Kidney (tissue), 14 donors: ENCODE results near the gene NRBF2. TPM values are rescaled to one million over a fixed set of nuclear protein-coding genes. Genes with fewer than 3 reads are reported as not detected.
A peak's percentile ranks its signal among the peaks of the same experiment; 100 is the strongest.

Experiments
- DNase-seq, 5 donors: peaks; one replicate each; pipeline ENCODE4 v3.0.0-alpha.2; 2013 to 2020
- FAIRE-seq: peaks from 2 replicates; lab custom pipeline; 2012; peaks lifted over from hg19 to GRCh38; lab: Jason Lieb, UNC
- H3K27ac ChIP-seq, 2 donors: one replicate each; pipeline ENCODE4 v1.7.0; 2013; ENCODE audit warnings: low read depth in 2 of 2, low read length in 2 of 2, inconsistent platforms in 1 of 2
- H3K27me3 ChIP-seq: one replicate; pipeline ENCODE4 v1.7.1; 2013; ENCODE audit warnings: low read length, inconsistent platforms; ENCODE audit not compliant: control insufficient read depth, insufficient read depth
- H3K36me3 ChIP-seq, 3 donors: one replicate each; pipeline versions ENCODE4 v1.7.0 to v1.7.1; 2013; ENCODE audit warnings: low read length in 3 of 3, control low read depth in 1 of 3, inconsistent platforms in 1 of 3; ENCODE audit not compliant: insufficient read depth in 3 of 3, control insufficient read depth in 2 of 3
- H3K4me1 ChIP-seq, 3 donors: one replicate each; pipeline versions ENCODE4 v1.7.0 to v1.7.1; 2013; ENCODE audit warnings: low read length in 3 of 3, inconsistent platforms in 1 of 3, low read depth in 1 of 3; ENCODE audit not compliant: control insufficient read depth in 2 of 3, insufficient read depth in 2 of 3
- H3K4me3 ChIP-seq, 3 donors: one replicate each; pipeline versions ENCODE4 v1.7.0 to v1.8.1; 2013; ENCODE audit warnings: low read length in 3 of 3, control low read depth in 1 of 3, inconsistent platforms in 1 of 3
- H3K9ac ChIP-seq, 3 donors: one replicate each; pipeline versions ENCODE4 v1.7.0 to v1.7.1; 2013; ENCODE audit warnings: low read length in 3 of 3, control low read depth in 1 of 3, inconsistent platforms in 1 of 3
- H3K9me3 ChIP-seq, 3 donors: one replicate each; pipeline versions ENCODE4 v1.7.0 to v1.7.1; 2013; ENCODE audit warnings: low read length in 3 of 3, control low read depth in 1 of 3, inconsistent platforms in 1 of 3; ENCODE audit not compliant: control insufficient read depth in 2 of 3, insufficient read depth in 1 of 3
- intact Hi-C: fragments of 100-400 bp; cut with DNase I; formaldehyde crosslinking; loops from one replicate; pipeline ENCODE4 v1.11.1; 2022
- polyA plus RNA-seq: library from polyadenylated mRNA; stranded (reverse); fragments of 350-450 nt; fragmentation: Illumina TruSeq; extraction: RNeasy Lipid Tissue Mini Kit (QIAGEN cat#74804); gene quantifications from one replicate; pipeline ENCODE4 v1.2.3, GENCODE V29; 2014; ENCODE audit warnings: low read depth, low replicate concordance; ENCODE audit not compliant: insufficient read depth
- total RNA-seq: library from RNA; stranded (reverse); fragmentation: NEBNext Ultra II Directional; extraction: Animal tissue kit (Norgen Biotek cat#: 25700); gene quantifications from one replicate; pipeline ENCODE4 v1.2.1, GENCODE V29; 2021
- TF ChIP-seq, protein P1 (sequence below): IDR thresholded peaks from 3 replicates; pipeline ENCODE4 v1.5.1; 2012; ENCODE audit warnings: mild to moderate bottlenecking, moderate library complexity, borderline replicate concordance; ENCODE audit not compliant: insufficient read depth; ENCODE audit errors: extremely low read depth
- donor health status: control.
- donor health status: control.
- donor health status: control.
- donor health status: control.
- donor health status: control.
- donor health status: DM: yes; HTN: yes; CAD: no.
- donor health status: Normal renal cell carcinoma (clear cell type).

The NRBF2 gene
- total and polyA plus RNA-seq, 2 donors from 2014 or later = 11.2 to 15.8 TPM

GRCh38 chr10:63166742-63167258 lies 33.7 kb downstream of the NRBF2 start:
- Histone ChIP-seq H3K9ac (no peak overlapping the region), H3K27me3 (no peaks in the 10 kb centered on the region), H3K4me1 (no peaks in the 10 kb centered on the region), H3K36me3 (peaks cover 0 to 7% (median 5%) of the 10 kb centered on the region in 3 donors), H3K4me3 (no peak overlapping the region), H3K27ac (no peak overlapping the region), H3K9me3 (no peaks in the 10 kb centered on the region)
- TF ChIP-seq, protein P1, sequence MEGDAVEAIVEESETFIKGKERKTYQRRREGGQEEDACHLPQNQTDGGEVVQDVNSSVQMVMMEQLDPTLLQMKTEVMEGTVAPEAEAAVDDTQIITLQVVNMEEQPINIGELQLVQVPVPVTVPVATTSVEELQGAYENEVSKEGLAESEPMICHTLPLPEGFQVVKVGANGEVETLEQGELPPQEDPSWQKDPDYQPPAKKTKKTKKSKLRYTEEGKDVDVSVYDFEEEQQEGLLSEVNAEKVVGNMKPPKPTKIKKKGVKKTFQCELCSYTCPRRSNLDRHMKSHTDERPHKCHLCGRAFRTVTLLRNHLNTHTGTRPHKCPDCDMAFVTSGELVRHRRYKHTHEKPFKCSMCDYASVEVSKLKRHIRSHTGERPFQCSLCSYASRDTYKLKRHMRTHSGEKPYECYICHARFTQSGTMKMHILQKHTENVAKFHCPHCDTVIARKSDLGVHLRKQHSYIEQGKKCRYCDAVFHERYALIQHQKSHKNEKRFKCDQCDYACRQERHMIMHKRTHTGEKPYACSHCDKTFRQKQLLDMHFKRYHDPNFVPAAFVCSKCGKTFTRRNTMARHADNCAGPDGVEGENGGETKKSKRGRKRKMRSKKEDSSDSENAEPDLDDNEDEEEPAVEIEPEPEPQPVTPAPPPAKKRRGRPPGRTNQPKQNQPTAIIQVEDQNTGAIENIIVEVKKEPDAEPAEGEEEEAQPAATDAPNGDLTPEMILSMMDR = peak; percentile 78
- intact Hi-C loops = loop anchor here (10.0 kb wide), 1 partner anchor 558 kb away; no protein-coding TSS in a partner anchor
- peak; percentile 88 for FAIRE-seq
- DNase-seq = peak in 3 of 5 donors; percentile 41 to 95 (median 88)

GRCh38 chr10:63168821-63169462 lies 35.8 kb downstream of the NRBF2 start:
- TF ChIP-seq, protein P1 = no peak
- intact Hi-C loops = loop anchor here (10.0 kb wide), 1 partner anchor 556 kb away; no protein-coding TSS in a partner anchor
- peaks cover 0 to 18% (median 5%) of the 10 kb centered on the region in 3 donors for H3K36me3 ChIP-seq
- H3K27me3 ChIP-seq = no peaks in the 10 kb centered on the region
- no peak for DNase-seq
- no peaks in the 10 kb centered on the region for H3K9me3 ChIP-seq
- no peak for FAIRE-seq
- H3K9ac ChIP-seq = no peak overlapping the region
- no peaks in the 10 kb centered on the region for H3K4me1 ChIP-seq
- no peak overlapping the region for H3K4me3 ChIP-seq
- no peak overlapping the region for H3K27ac ChIP-seq

GRCh38 chr10:63169624-63170023 lies 36.5 kb downstream of the NRBF2 start:
- intact Hi-C loops = loop anchor here (10.0 kb wide), 1 partner anchor 555 kb away; no protein-coding TSS in a partner anchor
- TF ChIP-seq, protein P1 = no peak
- Histone ChIP-seq H3K36me3 (peaks cover 0 to 18% (median 5%) of the 10 kb centered on the region in 3 donors), H3K9ac (no peak overlapping the region), H3K9me3 (no peaks in the 10 kb centered on the region), H3K27me3 (no peaks in the 10 kb centered on the region), H3K4me3 (no peak overlapping the region), H3K4me1 (no peaks in the 10 kb centered on the region), H3K27ac (no peak overlapping the region)
- FAIRE-seq (no peak), DNase-seq (no peak)
